AG10803 (cell line): Measurements from ENCODE around the gene LHFPL5.

Experiments used
- DNase-seq: peaks from one replicate; pipeline ENCODE4 v3.0.0; 2010; ENCODE audit warnings: low read depth
- H3K4me3 ChIP-seq: 2 replicates; pipeline ENCODE4 v1.5.1; 2011; ENCODE audit warnings: mild to moderate bottlenecking, low read length, control low read depth
- CTCF ChIP-seq: conservative IDR thresholded peaks from 2 replicates; pipeline ENCODE4 v1.5.1; 2011; ENCODE audit warnings: mild to moderate bottlenecking, low read length, control low read depth, inconsistent platforms

LHFPL5 gene

GRCh38 chr6:35852994-35853393 lies 47.8 kb downstream of the LHFPL5 start:
- no peak overlapping the region for H3K4me3 ChIP-seq
- DNase-seq = no peak
- no peak for TF ChIP-seq CTCF

- H3K4me3 ChIP-seq = no peak overlapping the region
- no peak for DNase-seq
- no peak for TF ChIP-seq CTCF
Observed at GRCh38 chr6:35856250-35856649, 51.1 kb downstream of the LHFPL5 start.

GRCh38 chr6:35857853-35858252 lies 52.7 kb downstream of the LHFPL5 start:
- no peak for TF ChIP-seq CTCF
- no peak overlapping the region for H3K4me3 ChIP-seq
- DNase-seq = no peak

- no peak overlapping the region for H3K4me3 ChIP-seq
- DNase-seq = no peak
- no peak for TF ChIP-seq CTCF
Observed at GRCh38 chr6:35859367-35859766, 54.2 kb downstream of the LHFPL5 start.
